ENCODE measurements around the gene KHNYN. TPM values are rescaled to one million over a fixed set of nuclear protein-coding genes. Genes with fewer than 3 reads are reported as not detected.

Gene KHNYN
- total RNA-seq, 1 experiment from 2014 or later = 33.2 TPM

GRCh38 chr14:24442240-24443052 lies 12.7 kb downstream of the KHNYN start, which contains the start of gene SDR39U1 (continued):
- TF ChIP-seq FOXP4 (CRISPR knock-in tag; IDR thresholded peaks at IDR 0.05) (no peak), ZNF232 (CRISPR knock-in tag; IDR thresholded peaks at IDR 0.05) (no peak), TCF7 (CRISPR knock-in tag; IDR thresholded peaks at IDR 0.05; ENCODE audit: low read depth) (no peak), ZNF425 (CRISPR knock-in tag; conservative IDR thresholded peaks at IDR 0.05) (no peak), ZNF416 (CRISPR knock-in tag; IDR thresholded peaks at IDR 0.05) (no peak), NFYB (CRISPR knock-in tag; conservative IDR thresholded peaks at IDR 0.05; ENCODE audit: low read depth) (peak; percentile 43; the same call in 1 of the 2 replicates), ERG (CRISPR knock-in tag; IDR thresholded peaks at IDR 0.05) (no peak), GABPB1 (CRISPR knock-in tag; IDR thresholded peaks at IDR 0.05) (peak; percentile 88), AFF4 (CRISPR knock-in tag; IDR thresholded peaks at IDR 0.05; ENCODE audit: borderline replicate concordance) (no peak), E2F1 (CRISPR knock-in tag; IDR thresholded peaks at IDR 0.05) (no peak), CDX4 (CRISPR knock-in tag; IDR thresholded peaks at IDR 0.05; ENCODE audit: borderline replicate concordance) (no peak), TEAD4 (CRISPR knock-in tag; IDR thresholded peaks at IDR 0.05) (no peak), ZMAT4 (CRISPR knock-in tag; IDR thresholded peaks at IDR 0.05) (no peak), ZNF121 (CRISPR knock-in tag; IDR thresholded peaks at IDR 0.05) (no peak), NR1H2 (CRISPR knock-in tag; IDR thresholded peaks at IDR 0.05) (no peak), MLX (CRISPR knock-in tag; IDR thresholded peaks at IDR 0.05) (no peak), E2F5 (CRISPR knock-in tag; IDR thresholded peaks at IDR 0.05) (no peak), EMX1 (CRISPR knock-in tag; IDR thresholded peaks at IDR 0.05) (no peak), ETV6 (CRISPR knock-in tag; IDR thresholded peaks at IDR 0.05) (no peak), TEAD1 (CRISPR knock-in tag; IDR thresholded peaks at IDR 0.05) (0 out of 2 replicates have a peak, but pooled peaks have one; percentile 11), NFATC4 (CRISPR knock-in tag; IDR thresholded peaks at IDR 0.05) (no peak), GRHL2 (CRISPR knock-in tag; IDR thresholded peaks at IDR 0.05; ENCODE audit: insufficient replicate concordance, severe bottlenecking) (no peak), NFE2L1 (CRISPR knock-in tag; IDR thresholded peaks at IDR 0.05) (no peak)

Measured in WTC11 (cell line).